OCI-LY7 (cell line): Measurements from ENCODE around the gene JAKMIP3.

ENCODE experiments used
- CTCF ChIP-seq: fragments of 200-600 bp; sonication (generic); conservative IDR thresholded peaks from 2 replicates; pipeline ENCODE4 v1.5.1; 2014; ENCODE audit warnings: mild to moderate bottlenecking, antibody characterized with exemption, low read length, moderate library complexity, mixed read lengths
- EZH2phosphoT487 ChIP-seq: fragments of 200-600 bp; sonication (generic); IDR thresholded peaks from 2 replicates; pipeline ENCODE4 v1.6.1; 2018; ENCODE audit warnings: low read depth, borderline replicate concordance, mild to moderate bottlenecking, mixed run types, antibody characterized with exemption, low read length, moderate library complexity, mixed read lengths

- TF ChIP-seq CTCF (no peak), EZH2phosphoT487 (no peak)
Observed at GRCh38 chr10:132061465-132061864, 4.3 kb upstream of the JAKMIP3 start.
